HG02642 (cell line): ENCODE measurements around the gene PEMT.

Experiments used
- ATAC-seq: cut with Tn5 transposase; IDR thresholded peaks from one replicate; pipeline ENCODE4 v1.9.1; 2021; ENCODE audit warnings: mild to moderate bottlenecking; ENCODE audit not compliant: unreplicated experiment, poor library complexity

Gene PEMT

DNA sequence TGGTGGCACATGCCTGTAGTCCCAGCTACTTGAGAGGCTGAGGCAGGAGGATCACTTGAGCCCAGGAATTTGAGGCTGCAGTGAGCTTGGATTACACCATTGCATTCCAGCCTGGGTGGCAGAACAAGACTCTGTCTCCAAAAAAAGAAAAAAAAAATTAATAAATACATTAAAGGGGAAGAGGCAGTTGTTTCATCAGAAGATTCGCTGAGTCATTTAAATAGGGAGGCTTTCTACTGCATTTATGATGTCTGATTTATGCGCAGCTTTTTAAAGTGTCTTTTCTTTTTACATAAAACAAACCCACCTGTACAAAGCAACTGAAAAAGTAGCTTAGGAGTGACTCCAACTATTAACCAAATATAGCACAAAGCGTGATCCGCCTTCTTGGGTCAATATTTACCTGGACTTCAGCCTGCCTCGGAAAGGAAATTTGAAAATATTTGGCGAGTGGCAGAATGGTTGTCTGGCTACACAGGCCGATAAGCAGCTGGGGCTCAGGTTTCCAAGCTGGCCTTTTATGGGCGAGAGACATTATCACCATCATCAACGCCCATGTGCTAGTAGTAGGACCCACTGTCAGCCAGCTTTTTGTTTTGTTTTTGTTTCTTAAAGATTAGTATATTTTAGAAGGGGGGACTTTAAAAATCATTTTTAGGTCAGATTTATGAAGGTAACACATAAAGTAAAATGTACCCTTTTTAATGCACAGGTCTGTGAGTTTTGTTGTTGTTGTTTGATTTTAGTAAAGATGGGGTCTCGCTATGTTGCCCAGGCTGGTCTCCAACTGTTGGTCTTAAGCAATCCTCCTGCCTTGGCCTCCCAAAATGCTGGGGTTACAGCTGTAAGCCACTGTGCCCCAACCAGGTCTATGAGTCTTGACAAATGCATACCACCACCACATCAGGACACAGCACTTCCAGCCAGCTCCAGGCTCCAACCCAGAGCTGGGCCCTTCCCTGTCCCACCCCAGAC is 52.8 kb downstream of the PEMT start:
- ATAC-seq, result no peak

DNA sequence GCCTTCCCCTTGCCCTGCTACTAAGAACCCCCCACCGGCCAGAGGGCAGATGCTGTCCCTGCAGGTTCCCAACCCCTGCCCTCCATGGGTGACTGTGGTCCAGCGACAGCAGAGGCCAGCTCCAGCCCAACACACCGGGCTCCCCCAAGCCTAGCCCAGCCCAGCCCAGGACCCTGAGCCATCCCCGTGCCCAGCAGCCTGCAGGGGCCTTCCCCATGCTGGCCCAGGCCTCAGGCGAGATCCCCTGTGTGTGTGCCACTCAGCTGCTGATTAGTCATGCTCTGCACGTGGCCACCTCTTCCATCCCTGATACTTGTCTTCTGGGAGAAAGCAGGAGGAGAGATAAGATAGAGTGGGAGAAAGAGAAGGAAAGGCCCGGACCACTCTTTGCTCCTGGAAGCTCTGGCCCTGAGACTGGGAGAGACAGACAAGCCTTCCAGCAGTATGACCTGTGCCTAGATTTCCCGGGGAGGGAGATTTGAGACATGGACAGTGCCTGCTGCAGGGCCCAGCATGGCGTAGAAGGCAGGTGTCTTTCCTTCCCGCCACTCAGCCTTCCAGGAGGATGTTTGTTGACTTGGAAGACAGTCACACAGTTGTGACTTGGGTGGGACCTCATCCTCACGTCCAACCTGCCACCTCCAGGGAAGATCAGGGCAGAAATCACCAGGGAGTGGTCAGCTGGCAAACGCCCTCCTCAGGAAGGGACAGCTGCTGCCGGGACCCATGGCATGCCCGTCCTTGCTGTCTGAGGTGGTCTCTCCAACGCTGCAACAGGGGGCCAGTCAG is 54.0 kb downstream of the PEMT start:
- ATAC-seq, result no peak

DNA sequence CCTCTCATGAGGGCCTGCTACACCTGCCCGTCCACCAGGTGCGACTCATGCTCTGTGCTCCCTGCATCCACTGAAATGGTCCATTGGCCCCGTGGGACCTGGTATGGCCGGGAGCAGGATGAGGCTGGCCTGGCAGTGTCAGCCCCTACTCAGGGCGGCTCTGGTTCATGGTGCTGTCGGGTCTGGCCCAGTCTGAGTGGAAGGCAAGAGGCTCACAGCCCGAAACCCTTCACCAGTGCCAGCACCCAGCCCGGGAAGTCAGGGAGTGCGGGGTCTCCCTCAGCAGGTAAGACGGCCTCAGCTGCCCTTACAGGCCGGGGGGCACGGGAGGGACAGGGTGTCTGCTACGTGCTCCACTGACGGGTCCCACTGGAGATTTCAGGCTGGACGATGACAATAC is 54.8 kb downstream of the PEMT start:
- ATAC-seq, result no peak

GRCh38 chr17:17535957-17536356 is 55.6 kb downstream of the PEMT start:
- no peak for ATAC-seq

DNA sequence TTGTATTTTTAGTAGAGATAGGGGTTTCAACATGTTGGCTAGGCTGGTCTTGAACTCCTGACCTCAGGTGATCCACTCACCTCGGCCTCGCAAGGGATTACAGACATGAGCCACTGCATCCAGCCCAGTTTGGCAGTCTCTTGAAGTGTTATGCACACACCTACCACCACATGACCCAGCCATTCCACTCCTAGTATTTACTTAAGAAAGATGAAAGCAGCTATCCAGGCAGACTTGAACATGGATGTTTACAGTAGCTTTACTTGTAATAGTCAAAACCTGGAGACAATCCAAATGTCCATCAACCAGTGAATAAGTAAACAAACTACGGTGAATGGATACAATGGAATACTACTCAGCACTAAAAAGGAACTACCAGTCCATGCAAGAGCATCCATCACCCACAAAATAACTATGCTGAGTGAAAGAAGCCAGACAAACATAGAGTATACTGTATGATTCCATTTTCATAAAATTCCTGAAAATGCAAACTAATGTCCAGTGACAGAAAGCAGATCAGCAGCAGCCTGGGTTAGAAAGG is 57.5 kb downstream of the PEMT start:
- ATAC-seq, result no peak

GRCh38 chr17:17532991-17533390 is 58.5 kb downstream of the PEMT start:
- no peak for ATAC-seq

GRCh38 chr17:17531156-17531555 is 60.4 kb downstream of the PEMT start:
- ATAC-seq, result no peak

DNA sequence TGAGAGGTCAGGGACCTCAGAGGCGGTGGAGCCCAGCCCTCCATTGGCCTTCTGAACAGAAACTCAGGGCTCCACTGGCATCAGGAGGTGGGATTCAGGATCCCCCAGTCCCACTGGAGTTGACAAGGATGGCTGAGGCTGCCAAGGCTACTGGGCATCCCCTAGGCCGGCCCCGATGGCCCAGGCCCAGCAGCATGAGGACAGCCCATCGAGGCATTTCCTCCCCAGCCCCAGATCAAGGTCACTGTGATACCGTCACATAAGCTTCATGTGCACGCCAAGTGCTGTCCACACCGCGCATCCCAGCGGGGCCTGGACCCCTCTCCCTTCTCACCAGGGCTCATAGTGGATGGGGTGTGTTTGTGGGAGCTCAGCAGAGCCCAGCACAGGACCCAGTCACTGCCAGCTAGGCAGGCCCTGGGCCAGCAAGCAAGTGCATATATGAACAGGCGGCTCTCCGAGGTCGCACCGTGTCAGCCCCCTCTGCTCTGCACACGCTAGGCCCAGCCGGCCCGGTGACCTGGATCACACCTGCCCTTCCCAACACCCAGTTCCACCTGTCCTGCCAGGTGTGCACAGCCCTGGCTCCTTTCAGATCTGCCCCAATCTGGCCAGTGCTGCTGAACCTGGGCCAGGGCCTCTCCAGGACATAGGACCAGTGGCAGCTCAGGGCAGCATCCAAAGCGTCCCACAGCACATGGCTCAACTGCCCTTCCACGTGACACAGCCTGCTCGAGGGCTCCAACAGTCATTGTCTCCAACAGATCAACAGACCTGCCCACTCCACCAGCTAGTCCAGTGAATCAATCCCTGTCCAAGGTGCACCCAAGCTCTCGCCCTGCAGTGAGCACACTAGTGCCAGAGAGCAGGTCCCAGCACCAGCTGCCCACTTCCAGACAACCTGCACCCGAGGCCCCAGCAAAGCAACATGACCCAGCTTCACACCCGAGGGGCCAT is 62.5 kb downstream of the PEMT start:
- no peak for ATAC-seq

GRCh38 chr17:17527956-17528500 is 63.5 kb downstream of the PEMT start:
- no peak for ATAC-seq

GRCh38 chr17:17527534-17527933 is 64.0 kb downstream of the PEMT start:
- ATAC-seq, result no peak

GRCh38 chr17:17526369-17526768 is 65.1 kb downstream of the PEMT start:
- no peak for ATAC-seq

GRCh38 chr17:17525956-17526355 is 65.6 kb downstream of the PEMT start:
- no peak for ATAC-seq

- ATAC-seq, result no peak
Observed at GRCh38 chr17:17525311-17525710, 66.2 kb downstream of the PEMT start.

- ATAC-seq, result no peak
Observed at GRCh38 chr17:17523731-17524490, 67.6 kb downstream of the PEMT start.

DNA sequence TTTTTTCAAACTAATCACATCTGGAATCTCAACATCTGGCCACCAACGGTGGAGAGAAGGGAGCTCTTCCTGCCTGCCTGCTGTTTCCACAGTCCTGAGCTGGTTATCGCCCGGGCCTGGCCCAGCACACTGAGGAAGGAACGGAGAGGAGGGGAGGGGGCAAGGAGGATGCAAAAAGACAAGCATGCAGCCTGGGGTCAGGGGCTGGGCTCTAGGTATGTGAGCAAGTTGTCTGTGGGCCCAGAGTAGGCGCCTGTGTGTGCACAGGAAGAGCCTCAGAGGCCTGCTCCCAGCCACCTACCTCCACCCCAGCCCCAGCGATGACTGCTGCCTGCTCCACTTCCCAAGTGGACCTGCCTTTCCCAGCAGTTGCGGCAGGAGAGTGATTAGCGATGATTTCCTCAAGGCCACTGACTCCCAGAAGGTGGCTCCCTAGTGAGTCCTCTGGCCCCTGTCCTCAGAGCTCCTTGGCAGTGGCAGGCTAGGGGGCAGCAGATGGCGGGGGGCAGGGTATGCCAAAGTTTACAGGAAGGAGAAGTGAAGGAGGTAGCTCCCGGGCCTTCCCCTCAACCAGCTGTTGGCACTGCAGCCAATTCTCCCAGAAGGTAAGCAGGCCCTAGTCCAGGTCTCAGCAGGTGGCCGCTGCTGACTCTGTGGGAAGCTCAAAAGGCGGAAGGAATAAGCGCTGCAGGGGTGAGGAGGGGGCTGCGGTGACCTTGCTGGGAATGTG is 68.3 kb downstream of the PEMT start:
- no peak for ATAC-seq

DNA sequence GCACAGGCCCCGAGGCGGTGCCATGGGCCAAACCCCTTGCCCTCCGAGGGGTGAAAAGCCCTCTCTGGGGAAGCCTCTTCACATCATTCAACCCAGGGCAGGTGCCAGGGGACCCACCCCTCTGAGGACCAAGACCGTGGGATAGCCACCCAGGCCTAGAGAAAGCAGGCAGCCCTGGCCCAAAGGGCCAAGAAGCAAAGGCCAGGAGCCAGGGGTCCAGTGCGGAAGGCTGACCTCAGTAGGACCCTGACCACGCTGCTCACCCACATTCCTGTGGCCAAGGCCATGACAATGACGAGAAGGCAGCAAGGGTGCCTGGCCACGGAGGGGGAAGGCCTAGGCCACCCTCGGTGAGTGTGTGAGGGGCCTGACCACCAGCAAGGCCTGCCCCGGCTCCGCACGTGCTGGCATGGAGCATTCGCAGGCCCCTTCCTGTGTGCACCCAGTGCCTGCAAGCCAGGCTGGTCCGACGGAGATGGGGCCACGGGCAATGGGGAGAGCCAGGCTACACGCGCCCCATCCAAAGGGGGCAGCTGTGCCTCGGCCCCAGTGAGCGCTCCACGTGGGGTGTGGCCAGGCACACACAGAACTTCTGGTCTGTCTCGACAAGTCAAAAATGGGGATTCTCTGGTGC is 70.8 kb downstream of the PEMT start:
- no peak for ATAC-seq

DNA sequence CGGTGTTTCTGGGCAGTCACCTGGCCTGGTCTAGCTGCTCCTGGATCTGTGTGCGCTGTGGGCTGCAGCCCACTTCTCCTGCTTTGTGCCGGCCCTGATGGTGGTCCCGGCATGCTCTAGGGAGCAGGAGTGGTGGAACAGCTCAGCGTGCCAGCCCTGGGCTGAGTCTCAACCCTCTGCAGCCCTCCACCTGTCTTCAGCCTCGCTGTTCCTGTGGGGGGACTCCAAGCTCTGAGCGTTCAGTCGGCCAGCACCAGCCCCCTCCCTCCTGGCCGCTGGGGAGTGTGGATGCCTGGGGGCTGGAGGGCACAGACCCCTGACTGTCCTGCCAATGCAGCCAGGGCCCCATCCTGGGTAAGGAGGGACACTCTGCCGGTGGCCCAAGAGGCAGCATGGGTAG is 71.6 kb downstream of the PEMT start:
- no peak for ATAC-seq

DNA sequence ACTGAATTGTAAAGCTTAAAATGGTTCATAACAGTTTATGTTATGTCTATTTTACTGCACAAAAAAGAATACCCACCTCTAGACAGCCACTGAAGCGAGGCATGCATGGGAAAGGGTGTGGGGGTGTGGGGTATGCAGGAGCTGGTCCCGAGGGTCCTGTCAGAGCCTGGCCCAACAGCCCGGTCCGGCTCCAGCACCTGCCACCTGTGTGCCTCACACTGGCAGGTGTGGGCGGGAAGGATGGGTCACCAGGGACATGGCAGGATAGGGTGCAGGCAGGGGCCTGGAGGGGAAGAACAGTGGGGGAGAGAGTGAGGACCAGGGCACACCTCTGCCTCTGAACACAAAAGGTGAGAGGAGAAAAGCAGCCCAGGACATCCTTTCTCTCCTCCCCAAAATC is 72.6 kb downstream of the PEMT start:
- ATAC-seq, result no peak
